Stimulated activated CD4-positive, alpha-beta T cell treated with anti-CD3 and anti-CD28 coated beads, Interleukin-15, amount 100 ng/mL, for 24 hours (primary cell): Measurements from ENCODE around the gene MACROD2.

Experiments
- DNase-seq: peaks from one replicate; pipeline ENCODE4 v3.0.0-alpha.2; 2020

The MACROD2 gene

GRCh38 chr20:14724036-14724435 is 728.7 kb downstream of the MACROD2 start:
- no peak for DNase-seq

- no peak for DNase-seq
Measured at GRCh38 chr20:14724468-14724867, 729.2 kb downstream of the MACROD2 start.

GRCh38 chr20:14726591-14726990 is 731.3 kb downstream of the MACROD2 start:
- DNase-seq = no peak

- DNase-seq = no peak
Measured at GRCh38 chr20:14727485-14728150, 732.3 kb downstream of the MACROD2 start.

GRCh38 chr20:14729390-14729789 is 734.1 kb downstream of the MACROD2 start:
- DNase-seq = no peak

- DNase-seq = no peak
Measured at GRCh38 chr20:14732343-14732742, 737.0 kb downstream of the MACROD2 start.

- DNase-seq = no peak
Measured at GRCh38 chr20:14732996-14733395, 737.7 kb downstream of the MACROD2 start.

GRCh38 chr20:14740380-14740779 is 745.1 kb downstream of the MACROD2 start:
- DNase-seq = no peak

GRCh38 chr20:14741616-14742015 is 746.3 kb downstream of the MACROD2 start:
- DNase-seq = no peak

- no peak for DNase-seq
Measured at GRCh38 chr20:14744723-14745122, 749.4 kb downstream of the MACROD2 start.

- no peak for DNase-seq
Measured at GRCh38 chr20:14745830-14746229, 750.5 kb downstream of the MACROD2 start.

GRCh38 chr20:14751191-14751590 is 755.9 kb downstream of the MACROD2 start:
- no peak for DNase-seq

GRCh38 chr20:14757728-14758127 is 762.4 kb downstream of the MACROD2 start:
- DNase-seq = no peak

- no peak for DNase-seq
Measured at GRCh38 chr20:14758356-14758755, 763.0 kb downstream of the MACROD2 start.

GRCh38 chr20:14759979-14760378 is 764.7 kb downstream of the MACROD2 start:
- no peak for DNase-seq

- no peak for DNase-seq
Measured at GRCh38 chr20:14761903-14762302, 766.6 kb downstream of the MACROD2 start.

GRCh38 chr20:14764511-14765369 is 769.4 kb downstream of the MACROD2 start:
- DNase-seq = no peak

GRCh38 chr20:14765370-14765701 is 770.0 kb downstream of the MACROD2 start:
- DNase-seq = no peak

GRCh38 chr20:14773486-14773885 is 778.2 kb downstream of the MACROD2 start:
- DNase-seq = no peak

GRCh38 chr20:14775778-14776177 is 780.5 kb downstream of the MACROD2 start:
- DNase-seq = no peak

- no peak for DNase-seq
Measured at GRCh38 chr20:14777591-14777990, 782.3 kb downstream of the MACROD2 start.

- no peak for DNase-seq
Measured at GRCh38 chr20:14778096-14778495, 782.8 kb downstream of the MACROD2 start.

GRCh38 chr20:14778875-14779274 is 783.6 kb downstream of the MACROD2 start:
- DNase-seq = no peak

- DNase-seq = no peak
Measured at GRCh38 chr20:14780508-14780907, 785.2 kb downstream of the MACROD2 start.

GRCh38 chr20:14782731-14783130 is 787.4 kb downstream of the MACROD2 start:
- DNase-seq = no peak
